GM21825 (cell line): Measurements from ENCODE around the gene MLX.

ENCODE experiments used
- ATAC-seq: cut with Tn5 transposase; IDR thresholded peaks from one replicate; pipeline ENCODE4 v1.9.1; 2021; ENCODE audit warnings: mild to moderate bottlenecking, moderate library complexity; ENCODE audit not compliant: unreplicated experiment

Gene MLX, protein sequence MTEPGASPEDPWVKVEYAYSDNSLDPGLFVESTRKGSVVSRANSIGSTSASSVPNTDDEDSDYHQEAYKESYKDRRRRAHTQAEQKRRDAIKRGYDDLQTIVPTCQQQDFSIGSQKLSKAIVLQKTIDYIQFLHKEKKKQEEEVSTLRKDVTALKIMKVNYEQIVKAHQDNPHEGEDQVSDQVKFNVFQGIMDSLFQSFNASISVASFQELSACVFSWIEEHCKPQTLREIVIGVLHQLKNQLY

DNA sequence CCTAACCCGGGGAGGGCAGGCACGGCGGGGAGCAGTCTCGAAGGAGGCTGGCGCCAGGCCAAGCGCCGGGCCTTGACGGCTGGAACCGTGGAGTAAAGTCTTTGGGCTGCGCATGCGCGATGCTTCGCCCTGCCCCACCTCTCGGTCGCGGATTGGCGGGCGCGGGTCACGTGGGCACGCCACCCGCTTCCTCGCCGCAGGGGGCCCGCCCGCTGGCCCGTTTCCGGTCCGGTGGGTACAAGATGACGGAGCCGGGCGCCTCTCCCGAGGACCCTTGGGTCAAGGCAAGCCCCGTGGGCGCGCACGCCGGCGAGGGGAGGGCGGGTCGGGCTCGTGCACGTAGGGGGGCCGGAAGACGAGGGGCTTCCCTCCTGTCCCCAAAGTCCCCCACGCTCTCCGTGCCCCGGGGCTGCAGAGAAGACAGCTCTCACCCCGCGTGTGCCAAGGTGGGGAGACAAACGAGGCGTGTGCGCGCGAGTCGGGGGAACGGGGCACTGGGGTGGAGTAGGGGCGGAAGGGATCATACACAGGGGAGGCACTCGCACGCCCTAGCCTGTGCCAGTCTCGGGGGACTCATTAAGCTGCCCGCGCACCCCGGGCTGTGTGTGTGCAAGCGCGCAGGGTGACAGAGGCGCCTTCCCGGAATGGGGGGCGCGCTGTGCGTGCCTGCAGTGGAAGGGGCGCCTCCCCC is at the start of gene MLX:
Gene MLX (plus strand): TSS at position 218 of the 691 bp plus-strand sequence. CDS start 25 bp downstream, at position 243.
- ATAC-seq = no peak

DNA sequence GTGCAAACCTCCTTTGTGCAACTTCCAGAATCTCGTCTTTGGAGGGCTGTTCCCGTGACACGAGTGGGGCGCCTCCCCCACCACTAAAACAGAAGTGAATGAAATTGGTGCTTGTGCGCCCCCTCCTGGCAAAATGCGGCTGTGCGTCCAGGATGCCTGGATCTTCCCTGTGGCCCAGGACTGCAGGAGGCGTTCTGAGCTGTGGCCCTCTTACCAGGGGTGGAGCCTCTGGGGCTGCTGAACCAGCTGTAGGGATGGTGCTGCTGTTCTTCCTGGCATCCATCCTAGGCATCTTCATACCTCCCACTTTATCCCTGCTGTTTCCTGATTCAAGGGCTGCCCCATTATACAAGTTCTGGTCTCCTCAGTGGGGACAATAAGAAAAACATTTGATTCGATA is 49.4 kb upstream of the MLX start:
- ATAC-seq = no peak

DNA sequence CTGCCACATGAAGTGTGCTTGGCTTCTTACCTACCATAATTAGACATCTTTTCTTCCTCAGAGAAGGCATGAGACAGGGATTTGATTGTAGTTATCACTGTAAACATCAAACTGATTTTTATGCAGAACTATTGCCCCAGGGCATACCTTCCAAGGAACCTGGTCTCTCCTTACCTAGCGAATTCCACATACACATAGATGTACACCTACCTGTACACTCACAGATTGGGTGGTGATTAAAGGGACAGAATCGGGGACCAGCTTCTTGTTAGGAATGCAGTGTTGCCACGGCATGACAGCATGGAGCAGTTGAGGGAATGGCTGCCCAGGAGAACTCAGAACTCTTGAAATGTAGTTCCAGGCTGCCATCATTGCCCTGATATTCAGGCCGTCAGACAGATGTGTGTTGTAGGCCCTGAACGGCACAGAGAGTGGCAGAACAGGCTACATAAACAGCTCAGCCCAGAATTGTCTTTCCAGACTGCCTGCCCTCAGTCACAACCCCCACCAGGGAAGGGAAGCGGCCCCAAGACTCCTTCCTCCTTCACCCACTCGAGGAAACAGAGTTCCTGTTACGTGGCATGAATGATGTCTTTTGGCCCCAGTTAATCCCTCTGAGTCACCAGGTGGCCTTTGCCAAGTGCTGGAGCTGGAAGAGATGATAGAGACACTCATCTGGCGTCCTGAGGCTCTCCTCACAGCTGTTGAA is 48.7 kb upstream of the MLX start:
- ATAC-seq = no peak

DNA sequence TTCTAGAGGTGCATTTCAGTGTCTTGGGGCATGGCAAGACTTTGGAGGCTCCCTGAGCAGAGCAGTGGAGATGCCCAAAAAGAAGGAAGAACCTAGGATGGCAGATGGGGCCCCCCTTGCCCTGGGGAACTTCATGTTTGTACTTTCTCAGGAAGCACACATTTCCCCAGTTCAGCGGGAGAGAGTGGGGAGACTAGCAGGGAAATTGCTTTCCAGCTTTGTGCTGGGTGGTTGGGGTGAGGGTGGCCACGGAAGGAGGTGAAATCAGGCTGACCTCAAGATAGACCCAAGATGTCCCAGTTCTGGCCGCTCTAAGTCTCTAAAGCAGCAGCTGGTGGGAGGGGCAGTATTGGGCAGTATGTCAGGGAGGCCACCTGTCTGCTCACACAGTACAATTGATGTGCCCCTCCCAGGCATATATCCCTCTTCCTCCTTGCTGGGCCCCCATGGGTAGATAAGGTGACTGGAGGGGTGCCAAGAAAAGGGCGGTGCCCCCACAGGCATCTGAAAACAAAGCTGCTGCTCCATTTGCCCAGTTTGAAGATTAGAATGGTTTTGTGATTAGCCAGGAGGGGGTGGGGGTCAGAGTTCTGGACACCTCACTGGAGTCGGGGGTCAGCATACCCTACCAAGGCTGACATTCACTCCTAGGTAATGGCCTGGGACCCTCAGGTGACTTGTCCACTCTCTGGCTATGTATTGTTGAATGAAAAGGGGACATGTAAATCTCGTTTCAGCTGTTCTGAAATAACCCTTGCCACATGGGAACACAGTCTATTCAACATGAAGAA is 48.0 kb upstream of the MLX start:
- no peak for ATAC-seq

DNA sequence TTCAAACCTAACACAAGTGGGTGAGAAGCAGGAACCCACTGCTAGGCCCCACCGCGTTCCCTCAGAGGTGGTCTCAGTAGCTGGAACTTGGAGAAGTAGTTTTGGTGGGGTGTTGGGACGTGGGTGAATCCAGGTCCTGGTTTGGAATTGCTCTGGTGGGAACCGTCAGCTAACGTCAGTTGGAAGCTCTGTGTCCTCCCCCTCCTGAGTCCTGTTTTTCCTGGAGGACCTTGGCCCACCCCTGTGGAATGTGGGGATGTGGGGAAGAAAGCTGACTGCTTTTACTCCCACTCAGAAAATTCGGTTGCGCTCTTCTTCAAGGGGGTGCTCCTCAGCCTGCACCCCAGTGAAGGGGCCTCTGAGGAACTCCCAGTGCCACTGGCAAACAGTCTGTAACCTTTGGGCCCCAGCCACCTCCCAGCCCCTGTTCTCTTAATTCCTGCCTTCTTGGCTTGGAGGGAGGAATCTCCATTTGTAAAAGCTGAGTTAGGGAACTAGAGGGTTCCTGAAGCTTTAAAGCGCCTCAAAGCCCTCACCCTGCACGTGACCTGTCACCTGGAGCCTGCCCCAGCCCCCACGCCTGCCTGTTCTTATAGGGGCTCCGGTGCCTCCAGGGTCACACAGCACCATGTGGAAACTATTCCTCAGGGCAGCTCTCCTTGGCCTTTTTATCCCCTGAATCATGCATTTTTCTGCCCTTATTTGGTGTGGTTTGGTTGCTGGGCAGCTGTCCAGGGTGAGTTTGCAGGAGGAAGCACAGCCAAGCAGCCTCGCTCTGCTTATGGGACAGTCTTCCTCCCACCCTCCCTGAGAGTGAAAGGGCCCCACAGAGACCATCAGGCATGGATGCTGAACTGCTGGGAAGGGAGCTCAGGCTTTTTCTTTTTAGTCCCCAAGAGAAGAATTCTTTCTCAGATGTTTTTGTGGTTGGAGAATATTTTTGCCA is 47.1 kb upstream of the MLX start:
- ATAC-seq = no peak

DNA sequence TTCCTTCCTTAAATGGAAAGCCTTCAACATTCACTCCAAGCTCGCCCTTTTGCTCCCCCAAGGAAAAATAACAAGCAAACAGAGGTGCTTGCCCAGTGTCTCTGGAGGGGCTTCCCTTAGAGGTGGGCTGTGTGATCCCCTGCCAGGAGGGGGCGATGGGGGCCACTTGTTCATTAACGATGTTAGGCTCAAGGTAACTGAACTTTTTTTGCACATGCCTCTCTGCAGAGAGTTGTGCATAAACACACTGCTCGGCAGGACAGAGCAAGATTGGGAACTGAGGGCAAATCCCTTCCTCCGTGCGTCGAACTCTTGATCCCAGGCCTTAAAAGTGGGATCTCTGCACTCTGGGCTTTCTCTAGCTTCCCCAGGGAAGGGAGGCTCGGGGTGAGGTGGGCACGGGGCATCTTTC is 46.4 kb upstream of the MLX start:
- no peak for ATAC-seq

DNA sequence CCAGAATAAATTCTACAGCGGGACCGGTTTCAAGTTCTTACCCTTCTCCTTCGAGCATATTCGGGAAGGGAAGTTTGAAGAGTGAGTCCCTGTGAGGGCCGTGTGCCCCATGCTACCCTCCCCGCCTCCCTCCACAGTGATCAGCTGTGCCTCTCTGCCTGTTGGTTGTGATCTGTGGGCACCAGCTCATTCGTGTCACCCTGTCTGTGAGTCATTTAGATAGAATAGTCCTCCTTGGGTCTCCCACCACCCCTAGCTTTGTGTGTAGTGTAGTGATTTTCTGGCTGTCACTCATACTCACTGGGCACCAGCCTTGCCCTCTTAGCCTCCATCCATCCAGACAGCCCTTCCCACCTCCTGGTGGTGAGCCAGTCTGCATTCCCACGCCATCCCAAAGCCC is 45.9 kb upstream of the MLX start:
- ATAC-seq = no peak

DNA sequence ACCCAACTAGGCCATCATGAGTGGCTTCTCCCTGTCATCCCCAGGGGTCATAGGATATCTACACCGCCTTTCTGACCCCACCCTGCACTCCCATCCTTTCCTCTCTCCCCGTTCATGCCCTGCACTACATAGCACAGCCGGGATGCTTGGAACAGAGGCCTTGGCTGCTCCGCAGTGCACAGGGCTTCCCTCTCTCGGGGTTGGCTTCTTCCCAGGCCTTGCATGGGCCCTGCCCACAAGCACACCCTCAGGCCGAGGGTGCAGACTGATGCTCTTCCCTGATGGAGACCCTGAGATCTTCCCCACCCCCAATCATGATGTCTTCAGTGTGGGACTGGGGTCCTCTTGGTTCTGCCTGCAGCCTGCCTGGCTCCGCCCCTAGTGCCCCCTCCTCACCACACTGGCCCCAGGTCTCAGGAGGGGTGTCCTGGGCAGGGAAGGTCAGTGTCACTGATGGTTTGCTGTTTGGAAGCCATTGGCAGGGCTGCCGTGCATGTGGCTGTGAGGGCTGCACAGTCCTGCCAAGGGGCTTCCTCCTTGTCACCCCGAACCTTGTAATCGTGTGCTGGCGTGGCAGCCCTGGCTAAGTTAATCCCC is 45.1 kb upstream of the MLX start:
- ATAC-seq = no peak

DNA sequence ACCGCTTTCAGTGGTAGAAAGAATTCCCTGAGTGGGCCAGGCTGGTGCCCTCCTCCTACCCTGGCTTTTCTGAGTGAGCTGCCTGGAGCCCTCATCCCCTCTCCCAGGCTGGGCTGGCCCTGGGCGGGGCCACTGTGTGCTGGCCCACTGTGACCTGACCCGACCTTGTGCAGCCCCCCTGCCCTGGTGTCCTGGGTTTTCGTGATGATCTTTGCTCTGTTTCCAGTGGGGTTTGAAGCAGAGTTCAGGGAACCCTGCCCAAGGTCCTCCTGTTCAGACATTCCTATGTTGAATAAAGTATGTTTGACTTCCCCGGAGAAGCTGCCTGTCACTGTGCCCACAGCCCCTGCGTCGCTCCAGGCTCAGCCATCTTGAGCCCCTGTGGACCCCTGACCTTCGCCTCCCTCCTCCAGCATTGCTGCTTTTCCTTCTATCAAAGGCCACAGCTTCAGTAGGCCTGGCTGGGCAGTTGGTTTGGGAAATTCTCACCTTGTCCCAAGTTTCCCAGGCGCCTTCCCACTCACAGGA is 44.6 kb upstream of the MLX start:
- no peak for ATAC-seq

DNA sequence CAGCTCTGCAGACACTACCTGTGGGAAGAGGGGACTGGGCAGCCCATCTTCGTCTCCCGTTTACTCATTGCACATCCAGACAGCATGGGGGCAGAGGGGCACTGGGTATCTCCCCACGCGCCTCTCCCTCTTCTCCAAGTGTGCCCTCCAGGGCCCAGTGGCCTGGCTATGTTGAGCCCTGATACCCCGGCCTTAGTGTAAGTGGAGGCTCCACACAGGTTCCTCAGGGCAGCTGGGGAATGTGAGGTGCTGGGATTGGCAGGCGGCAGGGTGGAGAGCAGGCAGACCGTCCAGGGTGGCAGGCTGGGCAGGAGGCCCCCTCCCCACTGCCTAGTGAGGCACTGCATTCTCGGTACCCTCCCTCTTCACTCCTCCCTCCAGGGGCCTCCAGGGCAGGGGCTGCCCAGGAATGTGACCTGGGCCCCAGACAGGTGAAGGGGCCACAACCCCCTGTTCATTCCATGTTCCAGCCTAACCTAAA is 44.1 kb upstream of the MLX start:
- no peak for ATAC-seq

DNA sequence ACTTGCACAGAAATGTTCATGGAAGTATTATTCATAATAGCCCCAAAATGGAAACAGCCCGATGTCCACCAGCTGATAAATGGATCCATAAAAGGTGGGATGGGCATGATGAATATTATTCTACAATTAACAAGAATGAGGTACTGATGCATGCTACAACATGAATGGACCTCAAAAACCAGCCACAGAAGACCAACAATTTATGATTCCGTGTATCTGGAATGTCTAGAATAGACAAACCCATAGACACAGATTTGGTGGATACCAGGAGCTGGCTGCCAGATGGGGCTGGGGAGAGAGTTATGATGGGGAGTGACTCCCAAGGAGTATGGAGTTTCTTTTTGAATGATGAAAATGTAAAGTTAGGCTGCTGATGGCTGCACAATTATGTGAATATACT is 41.7 kb upstream of the MLX start:
- no peak for ATAC-seq

DNA sequence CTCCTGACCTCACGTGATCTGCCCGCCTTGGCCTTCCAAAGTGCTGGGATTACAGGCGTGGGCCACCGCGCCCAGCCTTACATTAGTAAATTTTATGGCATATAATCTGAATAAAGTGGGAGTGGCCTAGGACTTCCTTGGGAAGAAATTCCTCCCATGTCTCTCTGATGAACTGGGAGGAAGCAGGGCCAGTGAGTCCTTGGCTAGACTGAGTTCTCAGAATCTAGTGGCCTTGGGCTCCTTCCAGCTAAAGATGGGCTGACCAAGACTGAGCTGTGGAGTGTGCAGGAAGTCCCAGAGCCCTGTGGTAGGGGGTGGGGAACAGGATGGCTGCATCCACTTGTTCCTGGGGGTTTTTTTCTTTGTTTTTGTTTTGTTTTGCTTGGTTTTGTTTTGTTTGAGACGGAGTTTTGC is 40.9 kb upstream of the MLX start:
- ATAC-seq = no peak

DNA sequence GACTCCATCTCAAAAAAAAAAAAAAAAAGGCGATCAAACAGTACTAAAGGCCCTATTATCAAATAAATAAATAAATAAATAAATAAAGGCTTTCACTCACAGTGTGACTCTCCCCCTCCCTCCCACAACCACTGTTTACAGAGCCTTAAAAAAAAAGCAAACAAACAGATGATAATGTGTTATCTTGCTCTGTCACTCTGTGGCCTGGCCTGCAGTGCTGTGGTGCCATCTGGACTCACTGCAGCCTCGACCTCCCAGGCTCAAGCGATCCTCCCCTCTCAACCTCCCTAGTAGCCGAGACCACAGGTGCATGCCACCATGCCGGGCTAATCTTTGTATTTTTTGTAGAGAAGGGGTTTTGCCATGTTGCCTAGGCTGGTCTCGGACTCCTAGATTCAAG is 39.0 kb upstream of the MLX start:
- ATAC-seq = no peak

DNA sequence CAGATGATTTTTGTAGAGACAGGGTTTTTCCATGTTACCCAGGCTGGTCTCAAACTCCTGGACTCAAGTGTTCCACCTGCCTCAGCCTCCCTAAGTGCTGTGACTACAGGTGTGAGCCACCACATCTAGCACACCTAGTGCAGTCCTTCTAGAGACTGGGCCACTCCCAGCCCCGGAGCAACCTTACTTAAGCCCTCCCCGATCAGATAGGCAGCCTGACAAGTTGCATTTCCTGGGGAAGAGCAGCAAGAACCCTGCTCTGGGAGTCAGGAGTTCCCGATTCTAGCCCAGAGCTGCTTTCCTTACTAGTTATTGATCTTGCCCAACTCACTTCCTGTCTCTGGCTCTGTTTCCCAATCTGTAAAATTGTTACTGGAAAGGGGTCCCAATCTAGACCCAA is 37.8 kb upstream of the MLX start:
- ATAC-seq = no peak

DNA sequence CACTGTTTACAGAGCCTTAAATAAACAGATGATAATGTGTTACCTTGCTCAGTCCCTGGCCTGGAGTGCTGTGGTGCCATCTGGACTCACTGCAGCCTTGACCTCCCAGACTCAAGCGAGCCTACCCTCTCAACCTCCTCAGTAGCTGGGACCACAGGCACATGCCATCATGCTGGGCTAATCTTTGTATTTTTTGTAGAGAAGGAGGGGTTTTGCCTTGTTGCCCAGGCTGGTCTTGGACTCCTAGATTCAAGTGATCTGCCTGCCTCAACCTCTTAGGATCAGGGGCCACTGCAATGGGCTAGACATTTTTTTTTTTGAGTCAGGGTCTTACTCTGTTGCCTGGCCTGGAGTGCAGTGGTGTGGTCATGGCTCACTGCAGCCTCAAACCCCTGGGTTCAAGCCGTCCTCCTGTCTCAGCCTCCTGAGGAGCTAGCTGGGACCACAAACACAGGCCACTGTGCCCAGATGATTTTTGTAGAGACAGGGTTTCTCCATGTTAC is 35.9 kb upstream of the MLX start:
- no peak for ATAC-seq

DNA sequence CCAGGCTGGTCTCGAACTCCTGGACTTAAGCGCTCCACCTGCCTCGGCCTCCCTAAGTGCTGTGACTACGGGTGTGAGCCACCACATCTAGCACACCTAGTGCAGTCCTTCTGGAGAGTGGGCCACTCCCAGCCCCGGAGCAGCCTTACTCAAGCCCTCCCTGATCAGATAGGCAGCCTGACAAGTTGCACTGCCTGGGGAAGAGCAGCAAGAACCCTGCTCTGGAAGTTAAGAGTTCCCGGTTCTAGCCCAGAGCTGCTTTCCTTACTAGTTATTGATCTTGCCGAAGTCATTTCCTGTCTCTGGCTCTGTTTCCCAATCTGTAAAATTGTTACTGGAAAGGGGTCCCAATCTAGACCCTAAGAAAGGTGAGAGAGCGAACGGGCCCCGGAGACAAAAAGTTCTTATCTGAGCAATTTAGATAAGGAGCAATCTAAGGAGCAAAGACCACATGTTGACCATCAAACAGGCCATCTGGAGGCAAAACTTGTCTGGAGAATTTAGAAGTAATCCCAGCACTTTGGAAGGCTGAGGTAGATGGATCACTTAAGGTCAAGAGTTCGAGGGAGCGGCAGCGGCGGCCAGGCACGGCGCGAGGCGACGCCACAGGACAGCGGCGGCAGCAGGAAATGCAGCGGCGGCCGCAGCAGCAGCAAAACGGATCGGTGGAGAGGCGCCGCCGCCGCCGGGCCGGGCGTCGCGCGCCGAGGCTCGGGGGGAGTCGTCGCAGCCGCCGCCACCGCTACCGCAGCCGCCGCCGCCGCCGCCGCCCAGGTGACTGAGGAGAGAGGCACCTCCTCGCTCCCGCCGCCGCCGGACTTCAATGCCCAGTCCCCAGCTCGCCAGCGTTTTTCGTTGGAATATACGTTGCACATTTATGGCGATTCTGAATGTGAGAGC is 35.2 kb upstream of the MLX start:
- no peak for ATAC-seq

DNA sequence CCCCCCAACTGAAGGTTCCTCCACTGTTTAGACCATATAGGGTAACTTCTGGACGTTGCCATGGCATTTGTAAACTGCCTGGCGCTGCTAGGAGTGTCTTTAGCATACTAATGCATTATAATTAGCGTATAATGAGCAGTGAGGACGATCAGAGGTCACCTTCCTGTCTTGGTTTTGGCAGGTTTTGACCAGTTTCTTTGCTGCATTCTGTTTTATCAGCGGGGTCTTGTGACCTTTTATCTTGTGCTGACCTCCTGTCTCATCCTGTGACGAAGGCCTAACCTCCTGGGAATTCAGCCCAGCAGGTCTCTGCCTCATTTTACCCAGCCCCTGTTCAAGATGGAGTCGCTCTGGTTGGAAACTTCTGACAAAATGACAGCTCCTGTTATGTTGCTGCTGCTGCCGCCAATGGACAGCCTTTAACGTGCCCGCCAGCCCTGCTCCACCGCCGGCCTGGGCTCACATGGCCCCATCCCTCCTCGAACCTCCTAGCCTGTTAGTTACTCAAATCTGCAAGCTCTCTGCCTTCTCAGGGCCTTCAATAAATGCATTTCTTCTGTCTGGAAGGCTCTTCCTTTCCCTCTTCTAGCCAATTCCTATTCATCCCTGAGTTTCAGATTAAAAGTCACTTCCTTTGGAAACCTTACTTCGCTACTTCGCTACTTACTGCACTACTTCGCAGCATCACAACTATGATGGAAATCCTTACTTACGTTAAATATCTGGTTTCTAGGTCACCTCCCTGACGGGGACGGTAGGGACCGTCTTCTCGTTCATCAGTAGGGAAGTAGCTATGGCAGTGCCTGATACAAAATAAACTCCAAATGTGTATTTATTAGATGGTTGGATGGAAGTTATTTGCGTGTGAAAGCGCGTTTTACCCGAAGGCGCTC is 31.5 kb upstream of the MLX start:
- ATAC-seq = no peak
